Activated CD4-positive, alpha-beta T cell treated with anti-CD3 and anti-CD28 coated beads, Interleukin-2, amount 50 U/mL, for 16 hours (primary cell): ENCODE data around the gene BLOC1S5.
"Not testable (repeated sequence)": the region's sequence is repeated elsewhere in the genome, so short reads cannot be mapped to it uniquely, and the experiment has no call there.

ENCODE experiments used
- DNase-seq: peaks from one replicate; pipeline ENCODE4 v3.0.0-alpha.2; 2020

BLOC1S5 gene

GRCh38 chr6:8041913-8042583 lies 22.1 kb downstream of the BLOC1S5 start:
- DNase-seq = no peak

DNA sequence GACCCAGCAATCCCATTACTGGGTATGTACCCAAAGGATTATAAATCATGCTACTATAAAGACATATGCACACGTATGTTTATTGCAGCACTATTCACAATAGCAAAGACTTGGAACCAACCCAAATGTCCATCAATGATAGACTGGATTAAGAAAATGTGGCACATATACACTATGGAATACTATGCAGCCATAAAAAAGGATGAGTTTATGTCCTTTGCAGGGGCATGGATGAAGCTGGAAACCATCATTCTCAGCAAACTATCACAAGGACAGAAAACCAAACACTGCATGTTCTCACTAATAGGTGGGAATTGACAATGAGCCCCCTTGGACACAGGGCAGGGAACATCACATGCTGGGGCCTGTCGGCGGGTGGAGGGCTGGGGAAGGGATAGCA lies 30.1 kb downstream of the BLOC1S5 start:
- not testable (repeated sequence) for DNase-seq

GRCh38 chr6:8030920-8031319 lies 33.3 kb downstream of the BLOC1S5 start:
- DNase-seq = no peak

DNA sequence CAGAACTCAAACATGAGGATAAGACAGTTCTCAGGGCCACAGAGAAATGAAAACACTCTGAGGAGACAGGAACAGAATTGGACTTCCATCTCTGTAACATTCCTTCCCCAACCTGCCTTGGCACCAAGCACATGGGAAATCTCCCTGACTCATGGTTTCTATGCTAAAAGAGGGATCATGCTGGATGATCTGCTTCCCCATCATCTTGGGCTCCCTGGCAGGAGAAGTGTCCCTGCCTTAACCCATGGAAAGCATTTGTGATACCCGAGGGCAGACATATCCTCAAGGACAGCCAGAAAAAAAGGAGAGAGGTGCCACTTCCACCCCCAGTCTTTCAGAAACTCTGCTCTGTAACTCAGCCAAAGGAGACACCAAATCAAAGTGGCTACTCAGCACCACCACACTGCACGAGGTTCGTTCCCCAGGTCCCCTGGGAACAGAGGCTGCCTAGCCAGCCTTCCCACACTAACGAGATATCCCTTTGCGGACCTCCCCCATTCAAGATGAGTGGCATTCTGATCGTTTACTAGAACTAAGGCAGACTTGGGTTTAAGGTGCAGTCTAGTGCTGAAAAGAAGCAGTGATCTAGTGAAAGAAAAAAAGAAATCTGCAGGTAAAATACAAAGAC lies 34.8 kb downstream of the BLOC1S5 start:
- DNase-seq = no peak

DNA sequence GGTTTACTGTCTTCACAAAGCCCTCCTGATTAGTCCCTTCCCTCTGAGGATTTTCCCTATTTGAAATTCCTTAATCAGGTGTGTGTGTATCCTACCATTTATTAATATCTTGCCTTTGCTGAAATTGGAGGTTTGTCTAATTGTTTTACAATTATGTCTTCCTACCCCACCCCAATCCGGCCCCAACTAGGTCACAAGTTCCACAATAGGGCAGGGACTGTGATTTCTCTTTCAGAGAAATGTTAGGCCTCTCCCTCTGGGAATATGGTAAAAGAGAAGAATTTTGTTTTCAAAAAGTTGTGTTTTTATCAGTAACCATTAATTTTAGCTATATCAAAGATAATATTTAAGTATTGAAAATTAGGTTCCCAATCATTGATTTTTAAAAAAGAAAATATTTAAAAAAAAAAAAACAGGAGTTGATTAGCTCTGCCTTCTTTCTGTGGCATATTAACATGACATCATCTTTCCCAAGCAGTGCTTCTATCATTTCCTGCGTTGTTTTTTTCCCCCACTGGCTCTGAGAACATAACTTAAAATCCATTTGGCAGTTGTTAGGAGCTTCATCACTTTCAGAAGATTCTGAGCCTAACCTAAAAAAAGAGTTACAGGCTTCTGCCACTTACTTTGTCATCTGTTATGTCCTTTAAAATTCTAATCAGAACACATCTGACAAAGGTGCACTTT lies 36.1 kb downstream of the BLOC1S5 start:
- no peak for DNase-seq

GRCh38 chr6:8026800-8027199 lies 37.4 kb downstream of the BLOC1S5 start:
- DNase-seq = no peak

DNA sequence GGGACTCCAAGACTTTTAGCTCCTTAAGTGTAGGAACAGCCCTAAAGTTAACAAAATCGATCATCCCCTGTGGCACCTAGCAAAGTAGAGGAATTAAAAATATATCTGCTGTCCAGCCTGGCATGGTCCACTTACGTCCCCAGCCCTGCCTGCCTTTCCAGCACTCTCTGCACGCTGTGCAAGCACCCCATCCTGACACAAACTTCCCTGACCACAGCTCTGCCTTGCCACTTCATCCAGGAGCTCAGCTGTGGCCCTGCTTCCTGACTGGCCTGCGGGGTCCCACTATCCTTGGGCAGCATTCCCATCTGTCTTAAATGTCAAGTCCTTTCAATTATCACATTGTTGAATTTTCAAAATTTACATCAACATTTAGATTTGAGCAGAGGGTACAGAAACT lies 39.0 kb downstream of the BLOC1S5 start:
- no peak for DNase-seq

GRCh38 chr6:8023638-8024037 lies 40.6 kb downstream of the BLOC1S5 start:
- no peak for DNase-seq

GRCh38 chr6:8020083-8020482 lies 44.1 kb downstream of the BLOC1S5 start:
- DNase-seq = no peak

GRCh38 chr6:8017705-8018104 lies 46.5 kb downstream of the BLOC1S5 start:
- no peak for DNase-seq

GRCh38 chr6:8017276-8017701 lies 46.9 kb downstream of the BLOC1S5 start:
- DNase-seq = peak; percentile 31

DNA sequence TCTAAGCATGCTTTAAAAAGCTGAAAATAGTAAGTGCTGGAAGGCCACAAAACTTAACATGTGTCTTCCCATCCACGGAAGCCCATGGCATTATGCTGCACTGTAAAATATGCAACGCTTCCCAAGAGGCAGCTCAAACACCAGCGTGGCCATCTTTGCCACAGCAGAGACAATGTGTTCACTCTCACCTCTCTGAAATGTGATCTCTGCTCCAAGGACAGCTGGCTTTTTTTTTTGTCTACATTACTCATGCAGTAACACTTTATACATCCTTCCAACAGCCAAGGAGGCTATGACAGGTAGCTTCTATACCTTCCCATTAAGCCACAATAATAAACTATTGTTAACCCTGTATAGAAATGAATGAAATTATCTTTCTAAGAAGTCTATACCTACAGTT lies 49.2 kb downstream of the BLOC1S5 start:
- no peak for DNase-seq

- no peak for DNase-seq
Measured at GRCh38 chr6:8013763-8014162, 50.4 kb downstream of the BLOC1S5 start.

DNA sequence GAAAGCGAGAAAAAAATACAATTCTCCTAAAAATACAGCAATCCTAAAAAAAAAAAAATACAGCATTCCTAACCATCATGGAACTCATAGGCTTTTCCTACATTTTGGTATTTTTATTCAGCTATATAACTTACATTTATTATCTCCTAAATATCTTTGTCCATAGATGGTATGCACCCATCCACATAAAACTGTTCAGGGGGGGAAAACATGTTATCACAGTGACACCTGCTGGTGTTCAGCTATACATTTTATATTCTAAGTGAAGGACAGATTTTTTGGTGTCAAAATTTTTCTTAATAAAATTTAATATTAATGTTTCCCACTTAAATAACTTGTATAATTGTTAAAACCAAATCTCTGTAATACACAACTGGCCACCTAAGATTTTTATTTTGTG lies 58.0 kb downstream of the BLOC1S5 start:
- peak; percentile 27 for DNase-seq

- DNase-seq = no peak
Measured at GRCh38 chr6:8005136-8005535, 59.1 kb downstream of the BLOC1S5 start.

DNA sequence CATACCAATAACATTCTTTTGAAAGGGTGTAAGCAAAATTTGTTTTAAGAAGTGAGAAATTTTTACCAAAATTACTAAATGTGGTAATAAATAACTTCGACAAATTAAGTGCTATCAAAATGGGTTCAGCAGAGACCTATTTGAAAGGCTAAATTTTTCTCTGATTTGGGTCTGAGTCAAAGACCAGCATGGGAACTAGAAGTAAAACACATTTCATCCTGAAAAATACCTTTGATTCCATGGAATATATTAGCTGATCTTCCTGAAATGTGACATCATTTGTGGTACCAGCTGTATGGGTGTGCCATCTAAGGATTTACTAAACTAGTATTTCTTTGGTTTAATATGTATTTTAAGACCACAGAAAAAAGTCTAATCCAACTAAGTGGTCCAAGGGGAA lies 63.6 kb downstream of the BLOC1S5 start:
- no peak for DNase-seq

- no peak for DNase-seq
Measured at GRCh38 chr6:8000188-8000596, 64.0 kb downstream of the BLOC1S5 start.

DNA sequence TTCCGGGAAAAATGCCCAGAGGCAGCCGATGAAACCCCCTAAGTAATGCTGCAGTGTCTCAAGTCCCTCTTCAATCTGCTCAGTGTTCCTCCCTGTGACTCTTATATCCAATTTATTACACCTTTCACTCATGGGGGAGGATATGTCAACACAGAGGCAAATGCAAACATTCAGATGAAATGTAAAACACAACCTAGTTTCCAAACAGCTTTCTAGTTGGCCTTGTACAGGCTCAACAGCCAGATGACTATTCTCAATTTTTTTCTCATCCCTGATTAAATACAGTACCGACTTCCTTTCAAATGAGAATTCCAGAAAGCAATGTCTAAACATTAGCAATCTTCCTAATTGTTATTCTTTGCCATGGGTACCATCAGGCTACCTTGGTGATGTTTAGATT lies 65.0 kb downstream of the BLOC1S5 start:
- DNase-seq = no peak

DNA sequence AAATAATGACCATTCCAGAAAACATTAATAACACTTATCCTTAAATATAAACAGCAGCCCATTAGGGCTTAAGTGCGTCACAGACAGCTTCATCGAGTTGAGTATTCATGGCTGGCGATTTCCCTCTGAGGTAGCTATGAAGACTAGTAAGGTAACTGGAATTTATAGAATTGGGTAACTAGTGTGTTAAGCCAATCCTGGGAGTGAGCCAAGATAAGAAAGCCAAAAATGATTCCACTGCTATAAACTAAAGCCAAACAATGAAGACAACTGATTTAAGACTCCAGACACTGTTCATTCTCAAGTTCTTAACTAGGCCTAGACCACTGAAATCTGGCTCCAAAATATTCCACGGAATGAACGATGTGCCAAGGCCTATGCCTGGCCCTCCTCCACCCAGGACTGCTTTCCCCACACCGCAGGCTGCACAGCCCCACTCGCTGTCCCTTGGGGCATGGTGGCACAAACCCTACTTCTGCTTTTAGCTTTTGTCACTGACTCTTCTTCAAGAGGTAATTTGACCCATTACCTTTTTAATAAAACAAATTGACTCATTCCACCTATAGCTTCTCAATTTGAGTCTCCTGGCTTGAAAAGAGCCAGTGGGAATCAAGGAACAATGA lies 66.0 kb downstream of the BLOC1S5 start:
- DNase-seq = no peak

DNA sequence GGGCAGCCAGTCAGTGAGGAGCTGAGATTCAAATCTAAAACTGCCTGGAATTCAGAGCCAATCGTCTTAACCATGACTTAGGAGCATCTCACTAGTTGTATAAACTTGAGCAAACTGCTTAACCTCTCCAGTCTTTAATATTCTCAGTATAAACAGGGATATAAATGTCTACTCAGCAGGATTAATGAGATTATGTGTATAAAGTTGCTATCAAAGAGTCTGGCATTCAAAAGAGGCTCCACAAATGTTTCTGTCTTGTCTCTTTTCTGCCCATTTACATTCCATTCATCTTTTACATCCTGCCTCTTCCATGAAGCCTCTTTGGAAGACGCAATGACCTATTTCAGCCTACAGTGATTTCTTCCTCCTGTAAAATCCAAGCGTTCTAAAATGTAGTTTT lies 66.9 kb downstream of the BLOC1S5 start:
- DNase-seq = no peak

GRCh38 chr6:7996538-7997111 lies 67.6 kb downstream of the BLOC1S5 start:
- DNase-seq = no peak

DNA sequence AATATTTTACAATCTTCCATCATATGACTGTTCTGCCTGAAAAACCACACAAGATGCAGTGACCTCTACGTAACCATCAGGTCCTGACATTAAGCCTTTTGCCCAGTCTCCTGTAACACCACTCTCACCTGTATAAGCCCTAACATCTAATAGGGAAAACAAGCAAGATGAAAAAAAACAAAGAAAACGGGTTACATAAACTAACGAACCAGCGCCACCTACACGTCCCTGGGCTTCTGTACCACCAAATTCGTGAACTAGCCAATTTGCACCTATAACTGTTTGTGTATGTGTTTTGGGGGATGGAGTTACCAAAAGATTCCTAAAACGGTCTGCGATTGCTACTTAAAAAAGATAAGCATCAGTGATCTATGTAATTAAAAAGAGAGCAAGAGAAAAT lies 70.2 kb downstream of the BLOC1S5 start:
- no peak for DNase-seq

- DNase-seq = no peak
Measured at GRCh38 chr6:7993399-7993798, 70.8 kb downstream of the BLOC1S5 start.
